Esophagus muscularis mucosa (tissue), 4 donors: ENCODE measurements around the gene SPESP1.

Experiments used
- EP300 ChIP-seq: sonication (generic); formaldehyde crosslinking; IDR thresholded peaks from one replicate; pipeline ENCODE4 v1.6.1; 2017; ENCODE audit warnings: antibody characterized with exemption
- POLR2A ChIP-seq: fragments of 450-650 bp; IDR thresholded peaks from one replicate; pipeline ENCODE4 v1.6.1; 2017; ENCODE audit warnings: antibody characterized with exemption, moderate library complexity, mild to moderate bottlenecking, low read depth
- TF ChIP-seq, protein P1 (sequence below), 3 experiments: fragments of 200-600 bp in 2 of 3; fragments of 450-650 bp in 1 of 3; sonication (generic) in 2 of 3; IDR thresholded peaks; one replicate each; pipeline ENCODE4 v1.5.1; 2017 to 2019; ENCODE audit warnings: antibody characterized with exemption in 3 of 3, mild to moderate bottlenecking in 2 of 3, moderate library complexity in 1 of 3

DNA sequence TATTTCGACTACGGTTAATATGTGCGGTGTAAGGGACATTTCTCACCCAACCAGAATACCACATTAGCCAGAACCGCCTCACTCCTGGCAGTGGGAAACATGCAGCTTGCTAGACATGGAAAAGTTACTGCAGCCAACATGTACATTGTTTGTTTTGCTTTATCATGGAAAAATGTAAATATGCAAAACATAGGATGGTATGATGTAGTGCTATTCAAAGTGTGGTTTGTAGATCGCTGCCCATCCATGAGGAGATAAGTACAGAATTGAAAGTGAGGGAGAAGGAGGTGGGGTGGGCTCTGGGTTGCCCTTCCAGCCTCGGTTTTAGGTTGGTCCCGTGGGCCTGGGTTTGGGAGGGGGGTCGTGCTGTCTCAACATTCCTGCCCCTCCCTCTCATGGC, 42.5 kb upstream of the SPESP1 start:
- TF ChIP-seq, protein P1, sequence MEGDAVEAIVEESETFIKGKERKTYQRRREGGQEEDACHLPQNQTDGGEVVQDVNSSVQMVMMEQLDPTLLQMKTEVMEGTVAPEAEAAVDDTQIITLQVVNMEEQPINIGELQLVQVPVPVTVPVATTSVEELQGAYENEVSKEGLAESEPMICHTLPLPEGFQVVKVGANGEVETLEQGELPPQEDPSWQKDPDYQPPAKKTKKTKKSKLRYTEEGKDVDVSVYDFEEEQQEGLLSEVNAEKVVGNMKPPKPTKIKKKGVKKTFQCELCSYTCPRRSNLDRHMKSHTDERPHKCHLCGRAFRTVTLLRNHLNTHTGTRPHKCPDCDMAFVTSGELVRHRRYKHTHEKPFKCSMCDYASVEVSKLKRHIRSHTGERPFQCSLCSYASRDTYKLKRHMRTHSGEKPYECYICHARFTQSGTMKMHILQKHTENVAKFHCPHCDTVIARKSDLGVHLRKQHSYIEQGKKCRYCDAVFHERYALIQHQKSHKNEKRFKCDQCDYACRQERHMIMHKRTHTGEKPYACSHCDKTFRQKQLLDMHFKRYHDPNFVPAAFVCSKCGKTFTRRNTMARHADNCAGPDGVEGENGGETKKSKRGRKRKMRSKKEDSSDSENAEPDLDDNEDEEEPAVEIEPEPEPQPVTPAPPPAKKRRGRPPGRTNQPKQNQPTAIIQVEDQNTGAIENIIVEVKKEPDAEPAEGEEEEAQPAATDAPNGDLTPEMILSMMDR (IDR thresholded peaks at IDR 0.05): no peak
- TF ChIP-seq EP300: no peak
- no peak for TF ChIP-seq POLR2A
